Measurements from ENCODE around the gene TMEM18. TPM values are rescaled to one million over a fixed set of nuclear protein-coding genes. Genes with fewer than 3 reads are reported as not detected.

TMEM18 gene
- total and polyA plus RNA-seq, 2 of the 4 experiments (the other 2 are of a cell fraction), result 15.2 to 30.2 TPM

DNA sequence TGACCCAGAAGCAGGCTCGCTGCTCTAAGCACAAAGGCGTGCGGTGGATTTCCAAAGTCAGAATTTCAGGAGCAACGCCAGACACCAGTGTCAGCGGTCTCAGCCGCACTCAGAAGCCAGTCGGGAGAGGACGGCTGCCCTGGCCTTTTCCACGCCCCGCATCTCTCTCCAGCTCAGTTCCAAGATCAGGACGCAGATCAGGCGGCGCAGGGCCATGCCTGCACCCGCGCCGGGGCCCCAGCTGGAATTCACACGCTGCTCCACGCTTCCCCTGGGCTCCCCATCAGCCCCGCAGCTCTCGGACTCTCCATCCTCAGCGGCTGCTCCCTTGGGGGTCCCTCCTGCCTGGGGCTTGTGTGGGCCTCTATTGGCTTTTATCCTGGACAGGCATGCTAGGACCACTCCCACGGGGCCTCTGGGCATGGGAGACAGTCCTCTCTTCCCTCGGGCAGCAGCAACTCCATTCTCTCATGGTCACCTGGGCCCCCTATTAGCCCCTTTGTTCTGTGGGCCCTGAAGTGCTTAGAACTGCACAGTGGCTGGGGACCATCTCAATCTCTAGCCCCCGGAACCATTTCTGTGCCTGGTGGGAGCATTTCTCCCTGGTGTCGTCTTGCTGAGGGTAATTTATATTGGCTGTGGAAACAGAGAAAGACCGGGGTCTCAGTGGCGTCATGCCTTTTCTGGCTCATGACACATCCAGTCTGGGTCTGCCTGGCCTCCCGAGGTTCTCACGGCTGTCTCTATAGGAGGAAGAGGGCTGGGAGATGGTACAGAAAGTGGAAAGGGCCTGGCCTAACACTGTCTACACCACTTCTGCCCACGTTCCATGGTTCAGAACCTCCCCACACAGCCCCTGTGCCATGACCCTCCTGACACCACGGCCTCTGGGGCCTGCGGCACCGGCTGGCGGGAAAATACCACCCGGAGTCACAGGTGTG lies 14.9 kb upstream of the TMEM18 start:
- H3K27me3 ChIP-seq (ENCODE audit: control insufficient read depth, insufficient read depth, low read length), result no peaks in the 10 kb centered on the region
- DNase-seq, result no peak
- H3K4me3 ChIP-seq (ENCODE audit: insufficient read depth, low read depth, low read length), result no peak overlapping the region

More for the DNA sequence above, 14.9 kb upstream of the TMEM18 start:
- Histone ChIP-seq H3K4ac (ENCODE audit: low read depth, low read length) (no peak overlapping the region), H4K91ac (ENCODE audit: insufficient read depth, low read depth, low read length) (no peak overlapping the region), H4K5ac (ENCODE audit: low read depth, low read length) (no peak overlapping the region), H3K36me3 (ENCODE audit: control insufficient read depth, insufficient read depth, low read length) (no peaks in the 10 kb centered on the region), H2BK120ac (ENCODE audit: low read depth, low read length) (no peak overlapping the region), H3K23ac (ENCODE audit: low read depth, low read length) (no peak overlapping the region), H3K4me2 (ENCODE audit: low read depth, low read length) (no peak overlapping the region), H2AFZ (replicated peaks; ENCODE audit: low read length, poor library complexity) (no peak overlapping the region), H3K9me1 (ENCODE audit: insufficient read depth, low read length) (no peaks in the 10 kb centered on the region), H4K20me1 (ENCODE audit: insufficient read depth, low read length) (no peaks in the 10 kb centered on the region), H2AK9ac (replicated peaks; ENCODE audit: low read depth, low read length, poor library complexity) (no peak overlapping the region), H3K9ac (ENCODE audit: low read depth, low read length) (no peak overlapping the region), H3K9me3 (ENCODE audit: control insufficient read depth, insufficient read depth, low read length) (no peaks in the 10 kb centered on the region), H3K56ac (ENCODE audit: extremely low read depth, insufficient read depth, low read length) (no peak overlapping the region), H2AK5ac (ENCODE audit: low read depth, low read length) (no peak overlapping the region), H2BK5ac (ENCODE audit: low read depth, low read length, poor library complexity, severe bottlenecking) (no peak overlapping the region), H3K4me1 (ENCODE audit: control insufficient read depth, insufficient read depth, low read length) (peaks cover 5% of the 10 kb centered on the region), H2BK20ac (ENCODE audit: low read depth, low read length) (no peak overlapping the region), H3K14ac (replicated peaks; ENCODE audit: low read depth, low read length) (no peak overlapping the region), H3K79me1 (ENCODE audit: low read depth in 1 of 2, low read length in 2 of 2) (no peaks in the 10 kb centered on the region), H2BK15ac (ENCODE audit: low read depth, low read length) (no peak overlapping the region), H3K27ac (ENCODE audit: insufficient read depth, low read length) (no peak overlapping the region), H4K8ac (ENCODE audit: low read depth in 2 of 2, low read length in 2 of 2) (no peak overlapping the region), H3K18ac (ENCODE audit: low read depth, low read length) (no peak overlapping the region)
- ChIA-PET POLR2A (ENCODE audit: unreplicated experiment) (no interaction called here), CTCF (no interaction called here)
- WGBS, 2 experiments (ENCODE audit: extremely low coverage in 2 of 2, insufficient read length in 1 of 2), result 81% methylated on average over 9 of the region's 35 CpGs; no CpG with 5 or more reads in 1 of the 2 experiments
- no TSS peak for BruUV-seq (replicated peaks)
- no peak for ATAC-seq (ENCODE audit: low read depth)
- intact Hi-C loops (cut with micrococcal nuclease), result loop anchor here (10.0 kb wide), 1 partner anchor 363 kb away; no protein-coding TSS in a partner anchor
- dilution Hi-C loops (cut with HindIII; ENCODE audit: low sequenced_read_pairs, unreplicated experiment), result no loop called here
- in situ Hi-C loops (cut with MboI; ENCODE audit: low sequenced_read_pairs), result no loop called here
- no peak for TF ChIP-seq POLR2A (IDR thresholded peaks at IDR 0.05; ENCODE audit: low read depth, low read length)
- TF ChIP-seq RCOR1 (IDR thresholded peaks at IDR 0.05; ENCODE audit: insufficient replicate concordance, low read length), result no peak
- TF ChIP-seq, protein P1, sequence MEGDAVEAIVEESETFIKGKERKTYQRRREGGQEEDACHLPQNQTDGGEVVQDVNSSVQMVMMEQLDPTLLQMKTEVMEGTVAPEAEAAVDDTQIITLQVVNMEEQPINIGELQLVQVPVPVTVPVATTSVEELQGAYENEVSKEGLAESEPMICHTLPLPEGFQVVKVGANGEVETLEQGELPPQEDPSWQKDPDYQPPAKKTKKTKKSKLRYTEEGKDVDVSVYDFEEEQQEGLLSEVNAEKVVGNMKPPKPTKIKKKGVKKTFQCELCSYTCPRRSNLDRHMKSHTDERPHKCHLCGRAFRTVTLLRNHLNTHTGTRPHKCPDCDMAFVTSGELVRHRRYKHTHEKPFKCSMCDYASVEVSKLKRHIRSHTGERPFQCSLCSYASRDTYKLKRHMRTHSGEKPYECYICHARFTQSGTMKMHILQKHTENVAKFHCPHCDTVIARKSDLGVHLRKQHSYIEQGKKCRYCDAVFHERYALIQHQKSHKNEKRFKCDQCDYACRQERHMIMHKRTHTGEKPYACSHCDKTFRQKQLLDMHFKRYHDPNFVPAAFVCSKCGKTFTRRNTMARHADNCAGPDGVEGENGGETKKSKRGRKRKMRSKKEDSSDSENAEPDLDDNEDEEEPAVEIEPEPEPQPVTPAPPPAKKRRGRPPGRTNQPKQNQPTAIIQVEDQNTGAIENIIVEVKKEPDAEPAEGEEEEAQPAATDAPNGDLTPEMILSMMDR (conservative IDR thresholded peaks at IDR 0.05; ENCODE audit: low read depth, low read length), result no peak

Data from IMR-90 (cell line).